ENCODE results near the gene ARMC7. TPM values are rescaled to one million over a fixed set of nuclear protein-coding genes. Genes with fewer than 3 reads are reported as not detected.

The ARMC7 gene
- polyA plus RNA-seq, 2 donors, result 6.3 to 7.0 TPM

- H3K27me3 ChIP-seq (ENCODE audit: control insufficient read depth in 1 of 2, insufficient read depth in 2 of 2, low read length in 2 of 2), result no peaks in the 10 kb centered on the region
- peaks cover 0 to 15% of the 10 kb centered on the region in 2 donors for H3K36me3 ChIP-seq (ENCODE audit: control insufficient read depth in 2 of 2, insufficient read depth in 2 of 2, low read length in 1 of 2)
- no peaks in the 10 kb centered on the region for H3K9me3 ChIP-seq (ENCODE audit: control insufficient read depth in 2 of 2, insufficient read depth in 1 of 2, low read depth in 1 of 2, low read length in 1 of 2)
- no peak overlapping the region for H3K27ac ChIP-seq (ENCODE audit: low read depth in 2 of 2, low read length in 1 of 2)
- WGBS, 2 donors, result 90 to 96% methylated on average over 7 of the region's 7 CpGs
- H3K4me1 ChIP-seq (ENCODE audit: control insufficient read depth in 2 of 2, insufficient read depth in 2 of 2, low read length in 1 of 2), result peaks cover 0 to 29% of the 10 kb centered on the region in 2 donors
- H3K4me3 ChIP-seq (ENCODE audit: low read depth in 1 of 2, low read length in 2 of 2), result no peak overlapping the region
Measured at GRCh38 chr17:75097865-75098264, 11.9 kb upstream of the ARMC7 start.

GRCh38 chr17:75098861-75099260 lies 10.9 kb upstream of the ARMC7 start:
- Histone ChIP-seq H3K4me3 (ENCODE audit: low read depth in 1 of 2, low read length in 2 of 2) (no peak overlapping the region), H3K36me3 (ENCODE audit: control insufficient read depth in 2 of 2, insufficient read depth in 2 of 2, low read length in 1 of 2) (peaks cover 0 to 16% of the 10 kb centered on the region in 2 donors), H3K4me1 (ENCODE audit: control insufficient read depth in 2 of 2, insufficient read depth in 2 of 2, low read length in 1 of 2) (peaks cover 0 to 19% of the 10 kb centered on the region in 2 donors), H3K27ac (ENCODE audit: low read depth in 2 of 2, low read length in 1 of 2) (no peak overlapping the region), H3K9me3 (ENCODE audit: control insufficient read depth in 2 of 2, insufficient read depth in 1 of 2, low read depth in 1 of 2, low read length in 1 of 2) (no peaks in the 10 kb centered on the region), H3K27me3 (ENCODE audit: control insufficient read depth in 1 of 2, insufficient read depth in 2 of 2, low read length in 2 of 2) (no peaks in the 10 kb centered on the region)
- WGBS, 2 donors, result 74 to 80% methylated on average over 7 of the region's 7 CpGs

GRCh38 chr17:75099881-75100595 lies 9.7 kb upstream of the ARMC7 start:
- Histone ChIP-seq H3K36me3 (ENCODE audit: control insufficient read depth in 2 of 2, insufficient read depth in 2 of 2, low read length in 1 of 2) (peaks cover 0 to 22% of the 10 kb centered on the region in 2 donors), H3K9me3 (ENCODE audit: control insufficient read depth in 2 of 2, insufficient read depth in 1 of 2, low read depth in 1 of 2, low read length in 1 of 2) (no peaks in the 10 kb centered on the region), H3K4me1 (ENCODE audit: control insufficient read depth in 2 of 2, insufficient read depth in 2 of 2, low read length in 1 of 2) (peaks cover 0 to 11% of the 10 kb centered on the region in 2 donors), H3K27ac (ENCODE audit: low read depth in 2 of 2, low read length in 1 of 2) (no peak overlapping the region), H3K4me3 (ENCODE audit: low read depth in 1 of 2, low read length in 2 of 2) (no peak overlapping the region), H3K27me3 (ENCODE audit: control insufficient read depth in 1 of 2, insufficient read depth in 2 of 2, low read length in 2 of 2) (no peaks in the 10 kb centered on the region)
- WGBS, 2 donors, result 96 to 97% methylated on average over 31 of the region's 31 CpGs

- Histone ChIP-seq H3K27ac (ENCODE audit: low read depth in 2 of 2, low read length in 1 of 2) (no peak overlapping the region), H3K9me3 (ENCODE audit: control insufficient read depth in 2 of 2, insufficient read depth in 1 of 2, low read depth in 1 of 2, low read length in 1 of 2) (no peaks in the 10 kb centered on the region), H3K27me3 (ENCODE audit: control insufficient read depth in 1 of 2, insufficient read depth in 2 of 2, low read length in 2 of 2) (no peaks in the 10 kb centered on the region), H3K36me3 (ENCODE audit: control insufficient read depth in 2 of 2, insufficient read depth in 2 of 2, low read length in 1 of 2) (peaks cover 0 to 23% of the 10 kb centered on the region in 2 donors), H3K4me3 (ENCODE audit: low read depth in 1 of 2, low read length in 2 of 2) (no peak overlapping the region), H3K4me1 (ENCODE audit: control insufficient read depth in 2 of 2, insufficient read depth in 2 of 2, low read length in 1 of 2) (peaks cover 0 to 2% of the 10 kb centered on the region in 2 donors)
- WGBS, 2 donors, result 54 to 62% methylated on average over 12 of the region's 12 CpGs
Measured at GRCh38 chr17:75102385-75102821, 7.4 kb upstream of the ARMC7 start.

GRCh38 chr17:75103601-75104554 lies 5.9 kb upstream of the ARMC7 start:
- H3K9me3 ChIP-seq (ENCODE audit: control insufficient read depth in 2 of 2, insufficient read depth in 1 of 2, low read depth in 1 of 2, low read length in 1 of 2), result no peaks in the 10 kb centered on the region
- no peak overlapping the region for H3K4me3 ChIP-seq (ENCODE audit: low read depth in 1 of 2, low read length in 2 of 2)
- no peak overlapping the region for H3K27ac ChIP-seq (ENCODE audit: low read depth in 2 of 2, low read length in 1 of 2)
- H3K4me1 ChIP-seq (ENCODE audit: control insufficient read depth in 2 of 2, insufficient read depth in 2 of 2, low read length in 1 of 2), result peaks cover 0 to under 1% of the 10 kb centered on the region in 2 donors
- H3K27me3 ChIP-seq (ENCODE audit: control insufficient read depth in 1 of 2, insufficient read depth in 2 of 2, low read length in 2 of 2), result no peaks in the 10 kb centered on the region
- 80 to 84% methylated on average over 13 to 14 of the region's 14 CpGs for WGBS, 2 donors
- H3K36me3 ChIP-seq (ENCODE audit: control insufficient read depth in 2 of 2, insufficient read depth in 2 of 2, low read length in 1 of 2), result peaks cover 0 to 19% of the 10 kb centered on the region in 2 donors

- Histone ChIP-seq H3K4me1 (ENCODE audit: control insufficient read depth in 2 of 2, insufficient read depth in 2 of 2, low read length in 1 of 2) (peaks cover 4 to 6% of the 10 kb centered on the region in 2 donors), H3K4me3 (ENCODE audit: low read depth in 1 of 2, low read length in 2 of 2) (no peak overlapping the region), H3K36me3 (ENCODE audit: control insufficient read depth in 2 of 2, insufficient read depth in 2 of 2, low read length in 1 of 2) (peaks cover 0 to 12% of the 10 kb centered on the region in 2 donors), H3K9me3 (ENCODE audit: control insufficient read depth in 2 of 2, insufficient read depth in 1 of 2, low read depth in 1 of 2, low read length in 1 of 2) (no peaks in the 10 kb centered on the region), H3K27me3 (ENCODE audit: control insufficient read depth in 1 of 2, insufficient read depth in 2 of 2, low read length in 2 of 2) (no peaks in the 10 kb centered on the region), H3K27ac (ENCODE audit: low read depth in 2 of 2, low read length in 1 of 2) (no peak overlapping the region)
- 61 to 71% methylated on average over 20 of the region's 20 CpGs for WGBS, 2 donors
Measured at GRCh38 chr17:75105126-75106080, 4.4 kb upstream of the ARMC7 start.

GRCh38 chr17:75108193-75108592 lies 1.6 kb upstream of the ARMC7 start:
- H3K4me3 ChIP-seq (ENCODE audit: low read depth in 1 of 2, low read length in 2 of 2), result no peak overlapping the region
- WGBS, 2 donors, result 81 to 85% methylated on average over 2 of the region's 2 CpGs
- peaks cover 0 to 8% of the 10 kb centered on the region in 2 donors for H3K36me3 ChIP-seq (ENCODE audit: control insufficient read depth in 2 of 2, insufficient read depth in 2 of 2, low read length in 1 of 2)
- H3K4me1 ChIP-seq (ENCODE audit: control insufficient read depth in 2 of 2, insufficient read depth in 2 of 2, low read length in 1 of 2), result peaks cover 4 to 9% of the 10 kb centered on the region in 2 donors
- no peaks in the 10 kb centered on the region for H3K9me3 ChIP-seq (ENCODE audit: control insufficient read depth in 2 of 2, insufficient read depth in 1 of 2, low read depth in 1 of 2, low read length in 1 of 2)
- H3K27me3 ChIP-seq (ENCODE audit: control insufficient read depth in 1 of 2, insufficient read depth in 2 of 2, low read length in 2 of 2), result no peaks in the 10 kb centered on the region
- H3K27ac ChIP-seq (ENCODE audit: low read depth in 2 of 2, low read length in 1 of 2), result no peak overlapping the region

GRCh38 chr17:75109046-75109406 lies 743 bp upstream of the ARMC7 start:
- Histone ChIP-seq H3K27me3 (ENCODE audit: control insufficient read depth in 1 of 2, insufficient read depth in 2 of 2, low read length in 2 of 2) (no peaks in the 10 kb centered on the region), H3K9me3 (ENCODE audit: control insufficient read depth in 2 of 2, insufficient read depth in 1 of 2, low read depth in 1 of 2, low read length in 1 of 2) (no peaks in the 10 kb centered on the region), H3K4me3 (ENCODE audit: low read depth in 1 of 2, low read length in 2 of 2) (peak overlapping the region; percentile 68 to 87), H3K4me1 (ENCODE audit: control insufficient read depth in 2 of 2, insufficient read depth in 2 of 2, low read length in 1 of 2) (peaks cover 8 to 10% of the 10 kb centered on the region in 2 donors), H3K36me3 (ENCODE audit: control insufficient read depth in 2 of 2, insufficient read depth in 2 of 2, low read length in 1 of 2) (peaks cover 0 to 5% of the 10 kb centered on the region in 2 donors), H3K27ac (ENCODE audit: low read depth in 2 of 2, low read length in 1 of 2) (no peak overlapping the region)
- 5 to 11% methylated on average over 22 of the region's 22 CpGs for WGBS, 2 donors

All from esophagus (tissue), 2 donors.